Loucy (cell line): Measurements from ENCODE around the gene MAPK14.

Experiments used
- EZH2phosphoT487 ChIP-seq: fragments of 200-600 bp; IDR thresholded peaks from 2 replicates; pipeline ENCODE4 v1.6.1; 2018; ENCODE audit warnings: antibody characterized with exemption, mild to moderate bottlenecking, moderate library complexity, borderline replicate concordance
- TF ChIP-seq, protein P1 (sequence below): fragments of 200-600 bp; sonication (generic); conservative IDR thresholded peaks from 2 replicates; pipeline ENCODE4 v1.5.1; 2014; ENCODE audit warnings: mild to moderate bottlenecking, antibody characterized with exemption, low read length

DNA sequence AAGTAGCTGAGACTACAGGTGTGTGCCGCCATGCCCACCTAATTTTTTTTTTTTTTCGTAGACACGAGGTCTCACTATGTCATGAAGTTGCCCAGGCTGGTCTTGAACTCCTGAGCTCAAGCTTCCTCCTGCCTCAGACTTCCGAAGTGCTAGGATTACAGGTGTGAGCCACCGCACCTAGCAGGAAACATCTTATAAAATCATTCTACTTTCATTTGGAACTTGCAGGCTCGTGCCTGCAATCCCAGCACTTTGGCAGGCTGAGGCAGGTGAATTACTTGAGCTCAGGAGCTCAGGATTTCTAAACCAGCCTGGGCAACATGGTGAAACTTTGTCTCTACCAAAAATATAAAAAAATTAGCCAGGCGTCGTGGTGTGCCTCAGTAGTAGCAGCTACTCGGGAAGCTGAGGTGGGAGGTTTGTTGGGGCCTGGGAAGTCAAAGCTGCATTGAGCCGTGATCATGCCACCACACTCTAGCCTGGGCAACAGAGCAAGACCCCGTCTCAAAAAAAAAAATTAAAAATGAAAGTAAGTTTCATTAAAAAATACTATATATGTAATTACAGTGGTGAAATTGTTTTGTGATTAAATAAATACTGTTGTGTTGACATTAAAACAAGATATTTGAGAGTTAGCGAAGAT, 15.1 kb downstream of the MAPK14 start:
- TF ChIP-seq EZH2phosphoT487 = no peak
- TF ChIP-seq, protein P1, sequence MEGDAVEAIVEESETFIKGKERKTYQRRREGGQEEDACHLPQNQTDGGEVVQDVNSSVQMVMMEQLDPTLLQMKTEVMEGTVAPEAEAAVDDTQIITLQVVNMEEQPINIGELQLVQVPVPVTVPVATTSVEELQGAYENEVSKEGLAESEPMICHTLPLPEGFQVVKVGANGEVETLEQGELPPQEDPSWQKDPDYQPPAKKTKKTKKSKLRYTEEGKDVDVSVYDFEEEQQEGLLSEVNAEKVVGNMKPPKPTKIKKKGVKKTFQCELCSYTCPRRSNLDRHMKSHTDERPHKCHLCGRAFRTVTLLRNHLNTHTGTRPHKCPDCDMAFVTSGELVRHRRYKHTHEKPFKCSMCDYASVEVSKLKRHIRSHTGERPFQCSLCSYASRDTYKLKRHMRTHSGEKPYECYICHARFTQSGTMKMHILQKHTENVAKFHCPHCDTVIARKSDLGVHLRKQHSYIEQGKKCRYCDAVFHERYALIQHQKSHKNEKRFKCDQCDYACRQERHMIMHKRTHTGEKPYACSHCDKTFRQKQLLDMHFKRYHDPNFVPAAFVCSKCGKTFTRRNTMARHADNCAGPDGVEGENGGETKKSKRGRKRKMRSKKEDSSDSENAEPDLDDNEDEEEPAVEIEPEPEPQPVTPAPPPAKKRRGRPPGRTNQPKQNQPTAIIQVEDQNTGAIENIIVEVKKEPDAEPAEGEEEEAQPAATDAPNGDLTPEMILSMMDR = no peak
